HG02798 (cell line): ENCODE measurements around the gene PSME3IP1.

ENCODE experiments used
- ATAC-seq: cut with Tn5 transposase; IDR thresholded peaks from one replicate; pipeline ENCODE4 v1.9.1; 2021; ENCODE audit warnings: mild to moderate bottlenecking; ENCODE audit not compliant: unreplicated experiment, poor library complexity

PSME3IP1 gene

DNA sequence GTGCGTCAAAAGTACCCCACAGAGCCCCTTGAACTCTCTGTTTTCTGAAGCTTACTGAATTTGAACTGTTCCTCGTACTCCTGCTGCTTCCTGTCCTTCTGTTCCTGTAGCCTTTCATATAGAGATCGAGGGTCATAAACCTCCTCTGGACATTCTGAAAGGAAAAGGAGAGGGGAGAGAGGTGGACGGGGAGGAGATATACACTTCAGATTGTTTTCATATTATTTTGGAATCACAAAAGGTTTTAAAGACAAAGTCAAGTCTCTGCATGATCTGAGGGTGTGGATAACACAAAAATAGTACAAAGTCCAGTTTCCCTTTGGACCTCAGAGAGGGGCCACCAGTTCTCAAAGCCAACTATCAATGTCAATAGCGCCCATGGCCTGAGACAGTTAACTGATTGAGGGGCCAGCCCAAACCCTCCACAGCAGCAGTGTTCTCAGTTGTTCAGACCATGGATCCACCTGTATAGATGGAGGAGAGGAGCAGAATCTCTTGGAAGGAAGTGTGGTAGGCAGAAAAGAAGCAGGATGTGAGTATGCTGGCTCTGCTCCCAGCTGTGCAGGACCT, 13.0 kb downstream of the PSME3IP1 start:
- no peak for ATAC-seq

- no peak for ATAC-seq
Observed at GRCh38 chr16:57169327-57169726, 16.5 kb downstream of the PSME3IP1 start.

DNA sequence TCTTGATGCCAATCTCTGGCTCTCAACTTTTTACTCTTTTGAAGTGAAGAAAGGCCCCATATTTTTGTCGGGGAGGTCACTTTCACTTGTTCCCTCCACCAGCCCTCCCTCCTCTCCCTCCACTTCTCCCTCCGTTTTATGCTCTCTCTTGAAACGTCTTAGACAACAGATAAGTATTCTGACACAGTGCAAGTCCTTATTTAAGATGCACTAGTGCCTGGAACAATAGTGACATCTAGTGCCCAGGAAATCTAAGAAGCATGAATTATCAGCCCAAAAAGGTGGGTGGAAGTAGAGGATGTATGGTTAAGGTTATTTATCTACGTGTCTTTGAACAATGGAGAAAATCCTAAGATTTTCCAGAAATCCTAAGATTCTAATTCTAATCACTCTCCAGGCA, 17.9 kb downstream of the PSME3IP1 start:
- no peak for ATAC-seq

DNA sequence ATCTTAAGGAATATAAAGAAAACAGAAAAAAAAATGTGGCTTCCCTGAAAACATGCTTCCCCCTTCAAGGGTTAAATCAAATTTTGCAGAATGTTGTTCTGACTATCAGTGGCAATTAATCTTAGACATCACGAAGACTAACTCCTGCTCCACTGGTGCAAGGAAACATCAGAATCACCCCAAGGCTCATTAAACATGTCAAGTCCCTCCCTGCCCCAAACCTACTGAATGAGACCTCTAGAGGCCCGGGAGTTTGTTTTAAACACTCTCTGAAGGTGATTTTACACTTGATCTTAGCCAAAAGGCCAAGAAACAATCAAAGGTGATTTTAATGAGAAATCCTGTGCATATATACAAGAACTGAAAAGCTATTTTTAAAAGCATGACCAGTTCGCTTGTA, 18.3 kb downstream of the PSME3IP1 start:
- no peak for ATAC-seq

DNA sequence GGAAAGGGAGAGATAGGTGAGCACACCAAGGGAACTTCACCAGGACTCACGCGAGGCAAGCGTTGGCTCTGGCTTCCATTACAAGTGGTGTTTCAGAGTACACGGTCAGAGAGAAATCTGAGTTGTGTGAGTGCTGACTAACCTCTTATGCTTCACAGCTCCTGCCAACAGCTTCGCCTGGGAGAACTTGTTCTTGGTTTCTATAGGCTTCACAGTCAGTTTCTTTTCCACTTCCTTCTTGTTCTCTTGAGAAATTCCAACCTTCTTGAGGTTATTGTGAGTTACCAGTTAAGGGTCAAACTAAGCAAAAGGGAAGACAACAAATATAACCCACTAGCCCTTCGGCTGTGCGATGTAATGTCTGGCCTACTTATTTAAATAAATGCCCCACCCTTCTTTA, 18.9 kb downstream of the PSME3IP1 start:
- ATAC-seq = no peak

DNA sequence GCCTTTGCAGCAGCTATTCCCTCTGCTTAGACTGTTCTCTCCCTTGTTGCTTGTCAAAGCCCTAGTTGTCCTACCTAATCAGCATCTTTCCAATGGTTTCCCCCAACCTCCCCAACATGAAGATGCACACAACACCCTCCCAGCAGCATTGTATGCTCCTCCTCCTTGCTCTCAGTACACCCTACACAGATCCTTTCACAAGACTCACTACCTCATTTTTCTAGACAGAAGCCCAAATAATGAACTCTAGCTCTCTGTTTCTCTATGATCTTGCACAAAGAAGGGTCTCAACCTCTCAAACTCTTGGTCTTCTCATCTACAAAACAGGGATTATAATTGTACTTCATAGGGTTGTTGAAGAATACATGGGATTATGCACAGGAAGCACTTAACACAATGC, 19.4 kb downstream of the PSME3IP1 start:
- no peak for ATAC-seq

DNA sequence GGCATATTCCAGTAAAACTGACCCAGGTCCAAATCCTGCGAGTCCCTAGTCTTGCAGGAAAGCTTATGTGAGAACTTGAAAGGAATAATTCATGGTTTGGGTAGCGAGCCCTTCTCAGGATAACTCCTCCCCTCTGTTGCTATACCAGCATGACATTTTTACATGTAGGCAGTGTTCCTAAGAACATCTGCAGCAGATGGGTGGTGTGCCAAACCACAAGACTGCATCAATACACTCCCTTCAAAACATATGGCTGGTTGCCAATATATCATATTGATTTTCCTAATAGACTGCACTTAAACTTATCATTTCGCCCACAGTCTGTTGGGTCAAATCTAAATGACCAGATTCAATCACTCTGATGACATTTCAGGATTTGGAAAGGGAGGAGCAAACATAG, 19.9 kb downstream of the PSME3IP1 start:
- no peak for ATAC-seq

GRCh38 chr16:57165483-57165882, 20.4 kb downstream of the PSME3IP1 start:
- no peak for ATAC-seq

DNA sequence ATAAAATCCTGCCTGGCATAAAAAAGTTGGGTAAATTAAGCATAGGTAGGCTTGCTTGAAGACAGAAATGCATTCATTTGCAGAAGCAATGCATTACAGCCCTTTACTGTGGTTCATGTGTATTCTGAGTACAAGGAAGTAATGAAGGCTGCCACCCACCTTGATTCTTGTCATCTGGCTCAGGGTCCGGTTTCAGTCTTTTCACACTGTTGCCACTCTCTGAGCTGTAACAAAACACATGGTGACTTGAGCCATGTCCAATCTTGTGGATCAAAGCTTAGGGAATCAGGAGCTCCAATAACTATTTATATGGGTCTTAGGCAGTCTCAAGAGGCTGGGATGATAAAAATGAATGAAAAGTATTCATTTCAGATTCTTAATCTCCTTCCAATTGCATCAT, 22.0 kb downstream of the PSME3IP1 start:
- ATAC-seq = no peak

GRCh38 chr16:57159447-57159846, 26.4 kb downstream of the PSME3IP1 start:
- no peak for ATAC-seq

GRCh38 chr16:57157533-57157932, 28.3 kb downstream of the PSME3IP1 start:
- no peak for ATAC-seq

DNA sequence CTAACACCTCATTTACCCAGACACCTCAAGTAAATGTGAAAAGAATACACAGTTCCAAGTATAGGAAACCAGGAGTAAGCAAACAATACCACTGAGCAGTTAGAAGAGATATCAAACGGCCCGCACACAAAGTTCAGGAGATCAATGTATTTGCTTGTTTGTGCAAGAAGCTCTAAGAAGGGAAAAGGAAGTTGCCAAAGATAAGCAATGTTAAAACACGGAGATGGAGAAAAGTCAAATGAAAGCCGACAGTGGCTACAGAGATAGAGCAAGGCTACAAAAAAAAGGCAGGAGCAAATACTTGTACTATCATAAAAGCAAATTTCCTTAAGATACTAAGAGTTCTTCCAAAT, 29.5 kb downstream of the PSME3IP1 start:
- no peak for ATAC-seq

- no peak for ATAC-seq
Observed at GRCh38 chr16:57155702-57156350, 30.0 kb downstream of the PSME3IP1 start.

DNA sequence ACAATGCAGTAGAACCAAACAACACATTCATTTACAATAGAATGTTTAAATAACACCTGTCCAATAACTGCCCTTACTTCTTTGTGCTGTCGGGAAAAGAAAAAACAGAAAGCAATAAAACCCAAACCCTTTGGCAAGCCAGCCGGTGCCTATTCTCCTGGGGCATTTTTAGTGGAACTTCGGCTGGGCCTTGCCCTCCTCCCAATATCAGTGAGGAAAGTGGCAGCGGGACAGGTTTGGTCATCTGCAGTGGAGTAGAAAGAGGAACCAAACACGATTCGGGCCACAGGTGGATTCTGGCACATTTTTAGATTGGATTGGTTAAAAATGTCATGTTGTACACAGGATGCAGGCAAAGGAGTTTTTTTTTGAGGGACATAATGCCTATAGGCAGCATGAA, 32.0 kb downstream of the PSME3IP1 start:
- ATAC-seq = no peak

DNA sequence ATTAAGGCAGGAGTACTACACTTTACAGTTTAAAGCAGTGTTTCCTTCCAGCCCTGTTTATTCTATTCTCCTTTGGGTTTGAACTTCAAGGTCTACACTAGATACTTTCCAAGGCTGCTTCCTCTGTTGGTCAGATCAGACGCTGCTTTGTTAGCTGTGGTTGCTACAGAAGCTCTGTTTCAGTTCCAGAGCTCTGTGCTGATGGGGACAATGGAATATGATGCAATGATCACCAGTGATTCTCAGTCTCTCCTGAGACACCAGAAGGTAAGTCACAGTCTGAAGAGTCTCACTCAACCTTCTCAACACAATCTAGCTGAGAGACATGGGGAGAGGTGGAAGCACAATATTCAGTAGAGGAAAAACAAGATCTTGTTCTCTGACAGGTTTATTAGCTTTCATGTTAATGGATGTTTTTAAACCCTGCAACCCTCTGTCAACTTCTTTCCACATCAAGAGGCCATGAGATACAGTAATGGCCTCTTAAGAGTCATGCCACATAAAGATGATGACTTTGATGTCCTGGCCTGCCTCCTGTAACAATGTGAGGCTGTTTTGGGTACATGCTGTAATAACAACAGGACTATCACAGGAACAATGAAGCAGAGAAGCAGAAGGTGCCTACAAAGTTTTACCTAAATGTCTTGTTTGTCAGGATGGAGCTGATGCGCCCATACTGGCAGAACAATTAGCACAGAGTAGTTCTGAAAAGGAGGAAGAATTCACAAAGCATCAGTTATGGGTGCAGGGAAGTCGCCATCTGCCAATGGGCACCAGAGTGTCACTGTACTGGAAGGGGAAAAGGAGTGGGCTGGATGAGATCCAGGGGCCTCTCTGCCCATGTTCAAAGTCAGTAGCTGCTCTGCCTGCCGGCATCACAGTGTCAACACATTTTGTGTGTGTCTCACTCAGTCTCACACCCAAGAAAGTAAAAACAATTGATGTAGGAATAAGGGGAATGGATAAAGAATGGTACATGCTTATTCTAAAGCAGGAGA, 33.4 kb downstream of the PSME3IP1 start:
- no peak for ATAC-seq

DNA sequence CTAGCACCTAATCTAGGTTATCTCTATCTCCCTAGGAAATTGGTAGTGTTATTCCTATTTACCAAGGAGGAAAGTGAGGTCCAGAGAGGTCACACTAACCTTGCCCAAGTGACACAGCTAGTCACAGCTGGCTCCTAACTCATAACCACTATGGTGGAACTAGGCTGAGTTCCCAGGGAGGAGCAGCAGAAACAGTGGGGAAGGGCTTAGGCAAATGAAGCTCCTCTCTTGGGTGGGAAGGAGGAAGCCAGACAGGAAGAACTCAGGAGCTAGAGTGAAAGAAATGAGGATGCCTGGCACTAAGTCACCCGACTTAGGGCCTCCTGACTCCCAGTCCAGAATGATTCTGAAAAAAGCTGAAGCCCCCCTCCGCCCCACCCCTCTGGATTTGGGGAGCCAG, 34.5 kb downstream of the PSME3IP1 start:
- ATAC-seq = no peak

- ATAC-seq = no peak
Observed at GRCh38 chr16:57150682-57151330, 35.0 kb downstream of the PSME3IP1 start.

GRCh38 chr16:57149391-57149790, 36.4 kb downstream of the PSME3IP1 start:
- no peak for ATAC-seq

DNA sequence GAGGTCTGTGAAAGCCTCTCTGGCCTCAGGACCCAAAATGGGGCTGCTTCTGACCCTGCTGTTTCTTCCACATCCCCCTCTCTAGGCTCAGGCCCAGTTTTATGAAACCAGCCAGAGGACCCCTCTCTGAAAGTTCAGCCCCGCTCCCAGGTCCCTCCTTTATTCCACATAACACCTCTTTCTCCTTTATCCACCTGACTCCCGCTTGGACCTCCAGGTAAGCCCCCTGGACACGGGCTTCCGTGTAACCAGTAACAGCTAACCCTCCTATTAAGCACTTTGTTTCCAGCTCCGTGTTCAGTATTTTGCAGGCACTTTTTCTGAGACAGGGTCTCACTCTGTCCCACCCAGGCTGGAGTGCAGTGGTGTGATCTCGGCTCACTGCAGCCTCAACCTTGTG, 37.4 kb downstream of the PSME3IP1 start:
- ATAC-seq = no peak

GRCh38 chr16:57147381-57148221, 38.2 kb downstream of the PSME3IP1 start:
- ATAC-seq = no peak
